GM12878 (cell line): ENCODE measurements around the gene ZNF296. TPM values are rescaled to one million over a fixed set of nuclear protein-coding genes. Genes with fewer than 3 reads are reported as not detected.

Source experiments
- ATAC-seq: fragments of 200-7000 bp; cut with Tn5 transposase; 3 replicates; pipeline ENCODE4 v1.9.1; 2020; ENCODE audit warnings: mild to moderate bottlenecking, moderate library complexity
- BruUV-seq: library from RNA; stranded (reverse); fragments of 400-500 nt; replicated peaks from 2 replicates; lab custom pipeline; 2021; lab: Mats Ljungman, UMichigan
- CTCF ChIA-PET: fragments of 300-600 bp; sonication (Branson Sonifier 250); formaldehyde crosslinking; extraction: SDS; loops from one replicate; lab custom pipeline; 2021; ENCODE audit warnings: inconsistent platforms; lab: Yijun Ruan, JAX
- POLR2A ChIA-PET: fragments of 350-600 bp; formaldehyde crosslinking; extraction: SDS; loops from one replicate; lab custom pipeline; 2021; ENCODE audit warnings: inconsistent platforms; lab: Charles Lee
- RAD21 ChIA-PET: fragments of 300-600 bp; sonication (Branson Sonifier 250); formaldehyde crosslinking; loops from one replicate; lab custom pipeline; 2023; ENCODE audit warnings: antibody characterized with exemption; ENCODE audit not compliant: unreplicated experiment; lab: Charles Lee
- SMC1A ChIA-PET: fragments of 300-600 bp; sonication (Branson Sonifier 250); formaldehyde crosslinking; loops from one replicate; lab custom pipeline; 2023; ENCODE audit not compliant: unreplicated experiment, uncharacterized antibody; lab: Charles Lee
- DNase-seq: peaks from one replicate; pipeline ENCODE4 v3.0.0-alpha.2; 2011; ENCODE audit warnings: low read depth, low spot score
- FAIRE-seq: peaks from 3 replicates; lab custom pipeline; 2011; peaks lifted over from hg19 to GRCh38; lab: Jason Lieb, UNC
- H2AFZ ChIP-seq: 2 replicates; pipeline ENCODE4 v1.6.0; 2011; ENCODE audit warnings: low read depth, low read length, control low read depth; ENCODE audit not compliant: control insufficient read depth
- H3K27ac ChIP-seq: 2 replicates; pipeline ENCODE4 v1.5.1; 2011; ENCODE audit warnings: control low read depth; ENCODE audit not compliant: control insufficient read depth, insufficient read depth
- H3K27me3 ChIP-seq, 2 experiments: replicated peaks in 1 of 2; 2 replicates each; pipeline versions ENCODE4 v1.6.0 to v1.6.1; 2011; ENCODE audit warnings: low read length in 1 of 2; ENCODE audit not compliant: control insufficient read depth in 2 of 2, insufficient read depth in 2 of 2
- H3K36me3 ChIP-seq, 2 experiments: 2 replicates each; pipeline ENCODE4 v1.5.1; 2011; ENCODE audit warnings: low read length in 1 of 2; ENCODE audit not compliant: control insufficient read depth in 2 of 2, insufficient read depth in 2 of 2
- H3K4me1 ChIP-seq: 2 replicates; pipeline ENCODE4 v1.6.1; 2011; ENCODE audit warnings: mild to moderate bottlenecking, low read length, moderate library complexity, mixed read lengths; ENCODE audit not compliant: control insufficient read depth, insufficient read depth
- H3K4me2 ChIP-seq: 2 replicates; pipeline ENCODE4 v1.6.0; 2011; ENCODE audit warnings: control low read depth; ENCODE audit not compliant: control insufficient read depth, insufficient read depth
- H3K4me3 ChIP-seq: fragments of 200-600 bp; sonication (generic); 2 replicates; pipeline ENCODE4 v1.5.1; 2016
- H3K79me2 ChIP-seq: 2 replicates; pipeline ENCODE4 v1.6.0; 2011; ENCODE audit warnings: low read length; ENCODE audit not compliant: control insufficient read depth, insufficient read depth
- H3K9ac ChIP-seq: 2 replicates; pipeline ENCODE4 v1.8.0; 2011; ENCODE audit warnings: low read length, control low read depth, mixed read lengths; ENCODE audit not compliant: control insufficient read depth, insufficient read depth
- H3K9me3 ChIP-seq: replicated peaks from 3 replicates; pipeline ENCODE4 v1.5.1; 2011; ENCODE audit warnings: mild to moderate bottlenecking, low read length; ENCODE audit not compliant: control insufficient read depth, insufficient read depth
- H4K20me1 ChIP-seq: 2 replicates; pipeline ENCODE4 v1.6.0; 2011; ENCODE audit not compliant: control insufficient read depth, insufficient read depth
- BMI1 ChIP-seq: fragments of 450-650 bp; IDR thresholded peaks from 2 replicates; pipeline ENCODE4 v1.6.1; 2016; ENCODE audit warnings: mild to moderate bottlenecking, moderate library complexity, borderline replicate concordance
- ESRRA ChIP-seq: IDR thresholded peaks from 2 replicates; pipeline ENCODE4 v1.6.1; 2012; ENCODE audit warnings: mild to moderate bottlenecking, low read length, improper control_type of control experiment
- FOXM1 ChIP-seq: IDR thresholded peaks from 2 replicates; pipeline ENCODE4 v1.6.1; 2012; ENCODE audit warnings: low read depth, mild to moderate bottlenecking, inconsistent platforms, low read length, moderate library complexity
- IKZF2 ChIP-seq, 2 experiments: fragments of 450-650 bp; IDR thresholded peaks; 2 replicates each; pipeline ENCODE4 v1.6.1; 2017; ENCODE audit warnings: mild to moderate bottlenecking in 2 of 2, moderate library complexity in 2 of 2
- NFYA ChIP-seq: IDR thresholded peaks from 2 replicates; pipeline ENCODE4 v1.6.1; 2011; ENCODE audit warnings: low read depth, mild to moderate bottlenecking, low read length, improper control_type of control experiment, borderline replicate concordance
- PAX5 ChIP-seq: IDR thresholded peaks from 2 replicates; pipeline ENCODE4 v1.6.1; 2011; ENCODE audit warnings: low read depth, low read length, borderline replicate concordance
- TAF1 ChIP-seq: IDR thresholded peaks from 2 replicates; pipeline ENCODE4 v1.6.1; 2011; ENCODE audit warnings: mild to moderate bottlenecking, low read depth, low read length, borderline replicate concordance
- TCF3 ChIP-seq: IDR thresholded peaks from 2 replicates; pipeline ENCODE4 v1.6.1; 2012; ENCODE audit warnings: low read depth, mild to moderate bottlenecking, low read length, borderline replicate concordance; ENCODE audit not compliant: insufficient read depth
- ZNF217 ChIP-seq: fragments of 450-650 bp; IDR thresholded peaks from 2 replicates; pipeline ENCODE4 v1.6.1; 2017; ENCODE audit warnings: antibody characterized with exemption, mild to moderate bottlenecking
- WGBS: methylation state at CpG from one replicate; pipeline ENCODE4 v1.1.6; 2016; ENCODE audit warnings: low lambda C conversion rate; ENCODE audit not compliant: insufficient replicate concordance, insufficient coverage; ENCODE audit errors: missing lambda C conversion rate; 5-methylcytosine and 5-hydroxymethylcytosine counted together
- in situ Hi-C: fragments of 300-500 bp; cut with MboI; formaldehyde crosslinking; loops from 9 replicates; pipeline ENCODE4 v1.14.3; 2018; ENCODE audit warnings: mixed read lengths
- intact Hi-C: fragments of 100-400 bp; cut with micrococcal nuclease; formaldehyde crosslinking; loops from one replicate; pipeline ENCODE4 v1.14.2; 2022; ENCODE audit not compliant: unreplicated experiment
- polyA plus RNA-seq, 11 experiments: library from polyadenylated mRNA; depleted of rRNA in 4 of 11; unstranded in 6 of 11; stranded (reverse) in 5 of 11; fragments of >200 nt; fragmentation: Nextera tagmentation in 4 of 11; fragmentation: Illumina TruSeq in 1 of 11; extraction: Ambion mirVana in 4 of 11; extraction: Trizol in 1 of 11; gene quantifications; 1 replicate in 1 of 11; 2 replicates in 10 of 11; pipeline versions ENCODE4 v1.2.1 to v1.2.3, GENCODE V29; 2011 to 2016; ENCODE audit warnings: inconsistent platforms in 2 of 11, missing spikeins in 2 of 11, low read depth in 1 of 11
- total RNA-seq, 4 experiments: library from RNA; depleted of rRNA in 3 of 4; stranded (reverse); fragments of >200 nt in 3 of 4; fragmentation: Illumina TruSeq in 1 of 4; extraction: Trizol in 1 of 4; gene quantifications; 2 replicates each; pipeline versions ENCODE4 v1.2.1 to v1.2.3, GENCODE V29; 2013 to 2021
- TF ChIP-seq, protein P1 (sequence below): fragments of 450-650 bp; formaldehyde crosslinking; IDR thresholded peaks from 2 replicates; pipeline ENCODE4 v1.4.0; 2020; ENCODE audit warnings: mild to moderate bottlenecking, moderate library complexity
- TF ChIP-seq, protein P2 (sequence below): IDR thresholded peaks from 2 replicates; pipeline ENCODE4 v1.6.1; 2012; ENCODE audit warnings: low read depth, low read length, improper control_type of control experiment
- TF ChIP-seq, protein P3 (sequence below): IDR thresholded peaks from 2 replicates; pipeline ENCODE4 v1.6.1; 2012; ENCODE audit warnings: low read length, inconsistent platforms
- TF ChIP-seq, protein P4 (sequence below): IDR thresholded peaks from 2 replicates; pipeline ENCODE4 v1.6.1; 2012; ENCODE audit warnings: improper control_type of control experiment, low read depth, low read length; ENCODE audit not compliant: insufficient replicate concordance

ZNF296 gene
- total and polyA plus RNA-seq, 10 of the 15 experiments (the other 5 are each of a cell fraction or from before 2014, with no cell fraction given) = 0.44 to 23.6 (median 3.5) TPM; not detected in 1

DNA sequence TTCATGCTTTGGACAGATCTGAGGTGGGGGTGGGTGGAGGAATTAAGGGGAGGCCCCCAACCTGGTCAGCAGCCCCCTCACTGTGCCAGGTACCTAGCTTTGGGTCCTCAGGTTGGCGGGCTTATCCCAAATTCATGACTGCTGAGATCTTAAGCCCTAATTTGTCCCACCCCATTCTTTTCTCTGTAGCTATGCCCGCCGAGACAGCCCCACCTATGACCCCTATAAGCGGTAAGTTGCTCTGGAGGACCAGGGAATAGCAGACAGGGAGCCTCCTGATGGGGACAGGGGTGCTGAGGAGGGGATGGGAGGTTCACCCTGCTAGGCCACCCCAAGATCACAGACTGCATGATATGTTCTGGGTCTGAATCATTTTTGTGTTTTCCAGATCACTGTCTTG lies 14.3 kb downstream of the ZNF296 start:
- ChIA-PET CTCF (interaction anchor here (0.7 to 1.4 kb wide), 4 partner anchors 10 to 329 kb away, joined by 3 to 7 read pairs (median 4); partner anchors contain the start of gene CLASRP), RAD21 (no interaction called here)
- TF ChIP-seq, protein P1, sequence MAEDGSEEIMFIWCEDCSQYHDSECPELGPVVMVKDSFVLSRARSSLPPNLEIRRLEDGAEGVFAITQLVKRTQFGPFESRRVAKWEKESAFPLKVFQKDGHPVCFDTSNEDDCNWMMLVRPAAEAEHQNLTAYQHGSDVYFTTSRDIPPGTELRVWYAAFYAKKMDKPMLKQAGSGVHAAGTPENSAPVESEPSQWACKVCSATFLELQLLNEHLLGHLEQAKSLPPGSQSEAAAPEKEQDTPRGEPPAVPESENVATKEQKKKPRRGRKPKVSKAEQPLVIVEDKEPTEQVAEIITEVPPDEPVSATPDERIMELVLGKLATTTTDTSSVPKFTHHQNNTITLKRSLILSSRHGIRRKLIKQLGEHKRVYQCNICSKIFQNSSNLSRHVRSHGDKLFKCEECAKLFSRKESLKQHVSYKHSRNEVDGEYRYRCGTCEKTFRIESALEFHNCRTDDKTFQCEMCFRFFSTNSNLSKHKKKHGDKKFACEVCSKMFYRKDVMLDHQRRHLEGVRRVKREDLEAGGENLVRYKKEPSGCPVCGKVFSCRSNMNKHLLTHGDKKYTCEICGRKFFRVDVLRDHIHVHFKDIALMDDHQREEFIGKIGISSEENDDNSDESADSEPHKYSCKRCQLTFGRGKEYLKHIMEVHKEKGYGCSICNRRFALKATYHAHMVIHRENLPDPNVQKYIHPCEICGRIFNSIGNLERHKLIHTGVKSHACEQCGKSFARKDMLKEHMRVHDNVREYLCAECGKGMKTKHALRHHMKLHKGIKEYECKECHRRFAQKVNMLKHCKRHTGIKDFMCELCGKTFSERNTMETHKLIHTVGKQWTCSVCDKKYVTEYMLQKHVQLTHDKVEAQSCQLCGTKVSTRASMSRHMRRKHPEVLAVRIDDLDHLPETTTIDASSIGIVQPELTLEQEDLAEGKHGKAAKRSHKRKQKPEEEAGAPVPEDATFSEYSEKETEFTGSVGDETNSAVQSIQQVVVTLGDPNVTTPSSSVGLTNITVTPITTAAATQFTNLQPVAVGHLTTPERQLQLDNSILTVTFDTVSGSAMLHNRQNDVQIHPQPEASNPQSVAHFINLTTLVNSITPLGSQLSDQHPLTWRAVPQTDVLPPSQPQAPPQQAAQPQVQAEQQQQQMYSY (CRISPR knock-in tag) = no peak
- TF ChIP-seq BMI1 (no peak), TCF3 (no peak), FOXM1 (no peak), NFYA (no peak), TAF1 (no peak), PAX5 (no peak), ZNF217 (no peak), IKZF2 (IDR thresholded peaks at IDR 0.05) (no peak), ESRRA (no peak)
- TF ChIP-seq, protein P2, sequence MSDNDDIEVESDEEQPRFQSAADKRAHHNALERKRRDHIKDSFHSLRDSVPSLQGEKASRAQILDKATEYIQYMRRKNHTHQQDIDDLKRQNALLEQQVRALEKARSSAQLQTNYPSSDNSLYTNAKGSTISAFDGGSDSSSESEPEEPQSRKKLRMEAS = no peak
- TF ChIP-seq, protein P3, sequence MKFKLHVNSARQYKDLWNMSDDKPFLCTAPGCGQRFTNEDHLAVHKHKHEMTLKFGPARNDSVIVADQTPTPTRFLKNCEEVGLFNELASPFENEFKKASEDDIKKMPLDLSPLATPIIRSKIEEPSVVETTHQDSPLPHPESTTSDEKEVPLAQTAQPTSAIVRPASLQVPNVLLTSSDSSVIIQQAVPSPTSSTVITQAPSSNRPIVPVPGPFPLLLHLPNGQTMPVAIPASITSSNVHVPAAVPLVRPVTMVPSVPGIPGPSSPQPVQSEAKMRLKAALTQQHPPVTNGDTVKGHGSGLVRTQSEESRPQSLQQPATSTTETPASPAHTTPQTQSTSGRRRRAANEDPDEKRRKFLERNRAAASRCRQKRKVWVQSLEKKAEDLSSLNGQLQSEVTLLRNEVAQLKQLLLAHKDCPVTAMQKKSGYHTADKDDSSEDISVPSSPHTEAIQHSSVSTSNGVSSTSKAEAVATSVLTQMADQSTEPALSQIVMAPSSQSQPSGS = no peak
- TF ChIP-seq, protein P4, sequence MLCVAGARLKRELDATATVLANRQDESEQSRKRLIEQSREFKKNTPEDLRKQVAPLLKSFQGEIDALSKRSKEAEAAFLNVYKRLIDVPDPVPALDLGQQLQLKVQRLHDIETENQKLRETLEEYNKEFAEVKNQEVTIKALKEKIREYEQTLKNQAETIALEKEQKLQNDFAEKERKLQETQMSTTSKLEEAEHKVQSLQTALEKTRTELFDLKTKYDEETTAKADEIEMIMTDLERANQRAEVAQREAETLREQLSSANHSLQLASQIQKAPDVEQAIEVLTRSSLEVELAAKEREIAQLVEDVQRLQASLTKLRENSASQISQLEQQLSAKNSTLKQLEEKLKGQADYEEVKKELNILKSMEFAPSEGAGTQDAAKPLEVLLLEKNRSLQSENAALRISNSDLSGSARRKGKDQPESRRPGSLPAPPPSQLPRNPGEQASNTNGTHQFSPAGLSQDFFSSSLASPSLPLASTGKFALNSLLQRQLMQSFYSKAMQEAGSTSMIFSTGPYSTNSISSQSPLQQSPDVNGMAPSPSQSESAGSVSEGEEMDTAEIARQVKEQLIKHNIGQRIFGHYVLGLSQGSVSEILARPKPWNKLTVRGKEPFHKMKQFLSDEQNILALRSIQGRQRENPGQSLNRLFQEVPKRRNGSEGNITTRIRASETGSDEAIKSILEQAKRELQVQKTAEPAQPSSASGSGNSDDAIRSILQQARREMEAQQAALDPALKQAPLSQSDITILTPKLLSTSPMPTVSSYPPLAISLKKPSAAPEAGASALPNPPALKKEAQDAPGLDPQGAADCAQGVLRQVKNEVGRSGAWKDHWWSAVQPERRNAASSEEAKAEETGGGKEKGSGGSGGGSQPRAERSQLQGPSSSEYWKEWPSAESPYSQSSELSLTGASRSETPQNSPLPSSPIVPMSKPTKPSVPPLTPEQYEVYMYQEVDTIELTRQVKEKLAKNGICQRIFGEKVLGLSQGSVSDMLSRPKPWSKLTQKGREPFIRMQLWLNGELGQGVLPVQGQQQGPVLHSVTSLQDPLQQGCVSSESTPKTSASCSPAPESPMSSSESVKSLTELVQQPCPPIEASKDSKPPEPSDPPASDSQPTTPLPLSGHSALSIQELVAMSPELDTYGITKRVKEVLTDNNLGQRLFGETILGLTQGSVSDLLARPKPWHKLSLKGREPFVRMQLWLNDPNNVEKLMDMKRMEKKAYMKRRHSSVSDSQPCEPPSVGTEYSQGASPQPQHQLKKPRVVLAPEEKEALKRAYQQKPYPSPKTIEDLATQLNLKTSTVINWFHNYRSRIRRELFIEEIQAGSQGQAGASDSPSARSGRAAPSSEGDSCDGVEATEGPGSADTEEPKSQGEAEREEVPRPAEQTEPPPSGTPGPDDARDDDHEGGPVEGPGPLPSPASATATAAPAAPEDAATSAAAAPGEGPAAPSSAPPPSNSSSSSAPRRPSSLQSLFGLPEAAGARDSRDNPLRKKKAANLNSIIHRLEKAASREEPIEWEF = no peak

More for the DNA sequence above, 14.3 kb downstream of the ZNF296 start:
- DNase-seq = no peak
- Histone ChIP-seq H3K27me3 (no peaks in the 10 kb centered on the region), H2AFZ (no peak overlapping the region), H3K36me3 (peaks cover 16 to 57% of the 10 kb centered on the region in 2 experiments), H3K27ac (no peak overlapping the region), H3K4me3 (no peak overlapping the region), H3K9me3 (no peaks in the 10 kb centered on the region), H3K79me2 (no peaks in the 10 kb centered on the region), H3K9ac (no peak overlapping the region), H4K20me1 (no peaks in the 10 kb centered on the region), H3K4me1 (no peaks in the 10 kb centered on the region), H3K4me2 (no peak overlapping the region)
- in situ Hi-C loops = no loop called here
- no TSS peak for BruUV-seq
- FAIRE-seq = no peak
- POLR2A ChIA-PET = interaction anchor here (1.0 kb wide), 1 partner anchor 14 kb away, joined by 3 read pairs; no protein-coding TSS in a partner anchor
- 98% methylated on average over 4 of the region's 4 CpGs for WGBS
- SMC1A ChIA-PET = interaction anchor here (0.7 to 1.3 kb wide), 2 partner anchors 33 to 277 kb away, joined by 3 to 4 read pairs; no protein-coding TSS in a partner anchor
- ATAC-seq = no peak
- intact Hi-C loops = no loop called here
